Esophagus muscularis mucosa (tissue), 4 donors: ENCODE measurements around the gene GRIK3. TPM values are rescaled to one million over a fixed set of nuclear protein-coding genes. Genes with fewer than 3 reads are reported as not detected.

Source experiments
- DNase-seq: peaks from one replicate; pipeline ENCODE4 v3.0.0-alpha.2; 2017; ENCODE audit errors: extremely low spot score
- H3K27ac ChIP-seq, 4 donors: fragments of 200-600 bp; sonication (generic); replicated peaks in 1 of 4; 1 replicate in 3 of 4; 2 replicates in 1 of 4; pipeline ENCODE4 v1.5.1; 2016 to 2019; ENCODE audit warnings: mild to moderate bottlenecking in 1 of 4
- H3K27me3 ChIP-seq, 4 donors: fragments of 200-600 bp; sonication (generic); one replicate each; pipeline versions ENCODE4 v1.5.1 to v1.6.0; 2016 to 2019
- H3K36me3 ChIP-seq, 4 donors: fragments of 200-600 bp; sonication (generic); one replicate each; pipeline ENCODE4 v1.5.1; 2016 to 2019
- H3K4me1 ChIP-seq, 4 donors: fragments of 200-600 bp; sonication (generic); one replicate each; pipeline ENCODE4 v1.5.1; 2016 to 2019
- H3K4me3 ChIP-seq, 4 donors: fragments of 200-600 bp; sonication (generic); 1 replicate in 2 of 4; 2 replicates in 2 of 4; pipeline ENCODE4 v1.5.1; 2016 to 2019; ENCODE audit warnings: mild to moderate bottlenecking in 4 of 4, moderate library complexity in 1 of 4
- H3K9me3 ChIP-seq, 4 donors: fragments of 200-600 bp; sonication (generic); 1 replicate in 3 of 4; 2 replicates in 1 of 4; pipeline ENCODE4 v1.5.1; 2016 to 2019
- CTCF ChIP-seq, 3 experiments: fragments of 200-600 bp in 2 of 3; fragments of 450-650 bp in 1 of 3; sonication (generic) in 2 of 3; IDR thresholded peaks; one replicate each; pipeline ENCODE4 v1.5.1; 2017 to 2019; ENCODE audit warnings: antibody characterized with exemption in 3 of 3, mild to moderate bottlenecking in 2 of 3, moderate library complexity in 1 of 3
- EP300 ChIP-seq: sonication (generic); formaldehyde crosslinking; IDR thresholded peaks from one replicate; pipeline ENCODE4 v1.6.1; 2017; ENCODE audit warnings: antibody characterized with exemption
- POLR2A ChIP-seq: fragments of 450-650 bp; IDR thresholded peaks from one replicate; pipeline ENCODE4 v1.6.1; 2017; ENCODE audit warnings: antibody characterized with exemption, moderate library complexity, mild to moderate bottlenecking, low read depth
- POLR2AphosphoS5 ChIP-seq, 2 donors: sonication (generic); formaldehyde crosslinking; IDR thresholded peaks; one replicate each; pipeline ENCODE4 v1.6.1; 2017; ENCODE audit warnings: antibody characterized with exemption in 2 of 2
- WGBS: methylation state at CpG from one replicate; pipeline ENCODE4 v1.1.5; 2018; 5-methylcytosine and 5-hydroxymethylcytosine counted together
- intact Hi-C: fragments of 100-400 bp; cut with DNase I; formaldehyde crosslinking; loops from one replicate; pipeline ENCODE4 v1.15.1; 2023
- total RNA-seq, 4 donors: library from RNA; depleted of rRNA; stranded (reverse); fragments of >200 nt; gene quantifications; one replicate each; pipeline versions ENCODE4 v1.1.0 to v1.2.1, GENCODE V29; 2016

GRIK3 gene
- total RNA-seq, 4 donors from 2014 or later, result 5.3 to 7.9 (median 6.6) TPM

GRCh38 chr1:36766481-36766880 is 267.8 kb downstream of the GRIK3 start:
- DNase-seq, result no peak

GRCh38 chr1:36765785-36766300 is 268.5 kb downstream of the GRIK3 start:
- no peak for TF ChIP-seq EP300
- TF ChIP-seq POLR2AphosphoS5 (IDR thresholded peaks at IDR 0.05), result no peak
- TF ChIP-seq POLR2A, result no peak
- Histone ChIP-seq H3K4me3 (no peak overlapping the region), H3K27me3 (peaks cover 0 to 41% (median 0%) of the 10 kb centered on the region in 4 donors), H3K4me1 (no peaks in the 10 kb centered on the region), H3K36me3 (no peaks in the 10 kb centered on the region), H3K27ac (no peak overlapping the region), H3K9me3 (no peaks in the 10 kb centered on the region)
- 60% methylated on average over 5 of the region's 5 CpGs for WGBS
- intact Hi-C loops, result no loop called here
- no peak for DNase-seq

More at GRCh38 chr1:36766481-36766880, 267.8 kb downstream of the GRIK3 start:
- H3K36me3 ChIP-seq, result no peaks in the 10 kb centered on the region
- H3K27ac ChIP-seq, result no peak overlapping the region
- H3K4me3 ChIP-seq, result no peak overlapping the region
- 42% methylated on average over 4 of the region's 4 CpGs for WGBS
- H3K9me3 ChIP-seq, result no peaks in the 10 kb centered on the region
- TF ChIP-seq CTCF (IDR thresholded peaks at IDR 0.05) (no peak), POLR2AphosphoS5 (IDR thresholded peaks at IDR 0.05) (no peak), EP300 (no peak), POLR2A (no peak)
- intact Hi-C loops, result no loop called here
- H3K4me1 ChIP-seq, result no peaks in the 10 kb centered on the region
- peaks cover 0 to 41% (median 0%) of the 10 kb centered on the region in 4 donors for H3K27me3 ChIP-seq

GRCh38 chr1:36764798-36765197 is 269.5 kb downstream of the GRIK3 start:
- Histone ChIP-seq H3K9me3 (peaks cover 0 to 5% (median 2%) of the 10 kb centered on the region in 4 donors), H3K4me1 (no peaks in the 10 kb centered on the region), H3K36me3 (no peaks in the 10 kb centered on the region), H3K27ac (no peak overlapping the region), H3K4me3 (no peak overlapping the region), H3K27me3 (peaks cover 0 to 39% (median 0%) of the 10 kb centered on the region in 4 donors)
- intact Hi-C loops, result no loop called here
- WGBS, result 0% methylated on average over 2 of the region's 2 CpGs
- TF ChIP-seq EP300 (no peak), POLR2A (no peak), POLR2AphosphoS5 (IDR thresholded peaks at IDR 0.05) (no peak), CTCF (IDR thresholded peaks at IDR 0.05) (no peak)
- no peak for DNase-seq

- 91% methylated on average over 8 of the region's 10 CpGs for WGBS
- intact Hi-C loops, result no loop called here
- Histone ChIP-seq H3K27ac (no peak overlapping the region), H3K4me1 (no peaks in the 10 kb centered on the region), H3K36me3 (no peaks in the 10 kb centered on the region), H3K4me3 (no peak overlapping the region), H3K27me3 (peaks cover 0 to 31% (median 0%) of the 10 kb centered on the region in 4 donors), H3K9me3 (peaks cover 0 to 12% (median 5%) of the 10 kb centered on the region in 4 donors)
- DNase-seq, result no peak
- TF ChIP-seq POLR2A (no peak), CTCF (IDR thresholded peaks at IDR 0.05) (no peak), POLR2AphosphoS5 (IDR thresholded peaks at IDR 0.05) (no peak), EP300 (no peak)
These were observed 270.5 kb downstream of the GRIK3 start for GRCh38 chr1:36763771-36764170.

GRCh38 chr1:36762174-36762573 is 272.1 kb downstream of the GRIK3 start:
- 63% methylated on average over 3 of the region's 3 CpGs for WGBS
- no peak for DNase-seq
- intact Hi-C loops, result no loop called here

More at GRCh38 chr1:36762174-36762573, 272.1 kb downstream of the GRIK3 start:
- no peaks in the 10 kb centered on the region for H3K4me1 ChIP-seq
- H3K36me3 ChIP-seq, result no peaks in the 10 kb centered on the region
- H3K4me3 ChIP-seq, result no peak overlapping the region
- H3K27me3 ChIP-seq, result peaks cover 0 to 30% (median 0%) of the 10 kb centered on the region in 4 donors
- no peak overlapping the region for H3K27ac ChIP-seq
- TF ChIP-seq POLR2AphosphoS5 (IDR thresholded peaks at IDR 0.05) (no peak), CTCF (IDR thresholded peaks at IDR 0.05) (no peak), POLR2A (no peak)
- H3K9me3 ChIP-seq, result peaks cover 0 to 12% (median 5%) of the 10 kb centered on the region in 4 donors
